Sigmoid colon (tissue), 7 donors: ENCODE data around the gene BAK1. TPM values are rescaled to one million over a fixed set of nuclear protein-coding genes. Genes with fewer than 3 reads are reported as not detected.

Experiments
- DNase-seq: peaks from one replicate; pipeline ENCODE4 v3.0.0-alpha.2; 2019
- H3K27ac ChIP-seq, 4 donors: fragments of 200-600 bp; sonication (generic); one replicate each; pipeline ENCODE4 v1.5.1; 2016 to 2019; ENCODE audit warnings: mild to moderate bottlenecking in 1 of 4
- H3K27me3 ChIP-seq, 3 donors: fragments of 200-600 bp; sonication (generic); one replicate each; pipeline ENCODE4 v1.5.1; 2019; ENCODE audit warnings: mild to moderate bottlenecking in 1 of 3
- H3K36me3 ChIP-seq, 4 donors: fragments of 200-600 bp; sonication (generic); one replicate each; pipeline ENCODE4 v1.5.1; 2016 to 2019
- H3K4me1 ChIP-seq, 4 donors: fragments of 200-600 bp; sonication (generic); one replicate each; pipeline ENCODE4 v1.5.1; 2017 to 2019
- H3K4me3 ChIP-seq, 4 donors: fragments of 200-600 bp; sonication (generic); one replicate each; pipeline ENCODE4 v1.5.1; 2017 to 2019; ENCODE audit warnings: mild to moderate bottlenecking in 2 of 4, moderate library complexity in 1 of 4
- H3K9me3 ChIP-seq, 4 donors: fragments of 200-600 bp in 3 of 4; sonication (generic) in 3 of 4; one replicate each; pipeline versions ENCODE4 v1.5.1 to v1.6.1; 2013 to 2019
- EP300 ChIP-seq, 4 donors: sonication (generic); formaldehyde crosslinking; IDR thresholded peaks; one replicate each; pipeline ENCODE4 v1.6.1; 2017; ENCODE audit warnings: antibody characterized with exemption in 4 of 4
- POLR2A ChIP-seq, 2 donors: fragments of 450-650 bp; IDR thresholded peaks; one replicate each; pipeline ENCODE4 v1.6.1; 2016; ENCODE audit warnings: antibody characterized with exemption in 2 of 2, mild to moderate bottlenecking in 2 of 2, moderate library complexity in 2 of 2
- POLR2AphosphoS5 ChIP-seq, 4 donors: sonication (generic); formaldehyde crosslinking; IDR thresholded peaks; one replicate each; pipeline ENCODE4 v1.6.1; 2017; ENCODE audit warnings: antibody characterized with exemption in 4 of 4
- WGBS, 2 donors: extraction: QIAGEN DNeasy Blood & Tissue Kit; methylation state at CpG; one replicate each; pipeline ENCODE4 v1.1.7; 2013; 5-methylcytosine and 5-hydroxymethylcytosine counted together
- intact Hi-C: fragments of 100-400 bp; cut with DNase I; formaldehyde crosslinking; loops from one replicate; pipeline ENCODE4 v1.15.1; 2023
- polyA plus RNA-seq, 3 donors: library from polyadenylated mRNA; stranded (reverse); fragments of 200-250 nt; gene quantifications; one replicate each; pipeline ENCODE4 v1.2.3, GENCODE V29; 2013
- total RNA-seq, 4 donors: library from RNA; depleted of rRNA; stranded (reverse); fragments of >200 nt; gene quantifications; one replicate each; pipeline ENCODE4 v1.1.0, GENCODE V29; 2016
- TF ChIP-seq, protein P1 (sequence below), 4 experiments: fragments of 450-650 bp in 3 of 4; fragments of 200-600 bp in 1 of 4; IDR thresholded peaks; one replicate each; pipeline ENCODE4 v1.5.1; 2016 to 2019; ENCODE audit warnings: antibody characterized with exemption in 4 of 4, mild to moderate bottlenecking in 3 of 4, moderate library complexity in 2 of 4
- donor health status: healthy with polysubstance abuse.
- donor health status: Bipolar disorder and iron deficiency.
- donor health status: healthy.

Gene BAK1
- total and polyA plus RNA-seq, 7 donors = 8.9 to 160 (median 11.1) TPM

DNA sequence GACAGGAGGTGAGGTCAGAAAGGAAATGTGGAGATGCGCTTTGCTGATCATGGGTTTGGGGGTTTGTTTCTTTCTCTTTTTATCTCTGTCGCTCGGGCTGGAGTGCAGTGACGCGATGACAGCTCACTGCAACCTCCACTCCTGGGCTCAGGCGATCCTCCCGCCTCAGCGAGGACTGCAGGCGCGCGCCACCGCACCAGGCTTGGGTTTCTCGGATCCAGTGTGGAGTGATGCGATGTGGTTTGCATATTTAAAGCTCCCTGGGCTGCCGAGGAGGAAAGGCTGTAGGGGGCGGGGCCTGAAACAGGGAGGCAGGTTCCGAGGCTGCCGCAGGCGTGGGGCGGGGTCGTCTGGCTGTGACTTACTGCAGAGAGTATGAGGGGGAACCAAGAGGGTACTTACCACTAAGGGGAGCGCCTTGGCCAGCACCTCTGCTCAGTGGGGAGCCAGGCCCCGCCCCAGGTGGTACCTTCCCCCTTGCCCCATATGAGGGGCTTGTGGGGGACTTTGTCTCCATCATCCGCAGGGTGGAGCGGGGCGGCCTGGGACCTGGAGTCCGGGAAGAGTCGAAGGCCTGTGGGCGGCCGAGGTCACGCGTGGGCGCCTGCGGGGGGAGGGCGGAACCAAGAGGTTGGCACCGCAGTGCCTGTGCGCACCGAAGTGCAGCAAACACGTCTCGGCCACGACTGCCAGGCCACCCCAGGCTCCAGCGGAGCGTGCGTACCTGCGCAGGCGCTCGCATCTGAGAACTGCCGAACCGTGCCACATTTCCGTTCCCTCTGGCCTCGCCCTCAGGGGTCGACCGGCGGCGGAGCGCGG, 12.7 kb upstream of the BAK1 start:
- intact Hi-C loops = no loop called here
- Histone ChIP-seq H3K9me3 (no peaks in the 10 kb centered on the region), H3K36me3 (no peaks in the 10 kb centered on the region), H3K27ac (no peak overlapping the region), H3K27me3 (peaks cover 6 to 18% (median 8%) of the 10 kb centered on the region in 3 donors), H3K4me3 (no peak overlapping the region), H3K4me1 (peaks cover 0 to 15% (median 10%) of the 10 kb centered on the region in 4 donors)
- TF ChIP-seq POLR2AphosphoS5 (IDR thresholded peaks at IDR 0.05) (no peak), POLR2A (IDR thresholded peaks at IDR 0.05) (no peak), EP300 (IDR thresholded peaks at IDR 0.05) (no peak)
- TF ChIP-seq, protein P1, sequence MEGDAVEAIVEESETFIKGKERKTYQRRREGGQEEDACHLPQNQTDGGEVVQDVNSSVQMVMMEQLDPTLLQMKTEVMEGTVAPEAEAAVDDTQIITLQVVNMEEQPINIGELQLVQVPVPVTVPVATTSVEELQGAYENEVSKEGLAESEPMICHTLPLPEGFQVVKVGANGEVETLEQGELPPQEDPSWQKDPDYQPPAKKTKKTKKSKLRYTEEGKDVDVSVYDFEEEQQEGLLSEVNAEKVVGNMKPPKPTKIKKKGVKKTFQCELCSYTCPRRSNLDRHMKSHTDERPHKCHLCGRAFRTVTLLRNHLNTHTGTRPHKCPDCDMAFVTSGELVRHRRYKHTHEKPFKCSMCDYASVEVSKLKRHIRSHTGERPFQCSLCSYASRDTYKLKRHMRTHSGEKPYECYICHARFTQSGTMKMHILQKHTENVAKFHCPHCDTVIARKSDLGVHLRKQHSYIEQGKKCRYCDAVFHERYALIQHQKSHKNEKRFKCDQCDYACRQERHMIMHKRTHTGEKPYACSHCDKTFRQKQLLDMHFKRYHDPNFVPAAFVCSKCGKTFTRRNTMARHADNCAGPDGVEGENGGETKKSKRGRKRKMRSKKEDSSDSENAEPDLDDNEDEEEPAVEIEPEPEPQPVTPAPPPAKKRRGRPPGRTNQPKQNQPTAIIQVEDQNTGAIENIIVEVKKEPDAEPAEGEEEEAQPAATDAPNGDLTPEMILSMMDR (IDR thresholded peaks at IDR 0.05) = no peak
- WGBS, 2 donors = 27 to 32% methylated on average over 57 of the region's 57 CpGs
- DNase-seq = no peak

DNA sequence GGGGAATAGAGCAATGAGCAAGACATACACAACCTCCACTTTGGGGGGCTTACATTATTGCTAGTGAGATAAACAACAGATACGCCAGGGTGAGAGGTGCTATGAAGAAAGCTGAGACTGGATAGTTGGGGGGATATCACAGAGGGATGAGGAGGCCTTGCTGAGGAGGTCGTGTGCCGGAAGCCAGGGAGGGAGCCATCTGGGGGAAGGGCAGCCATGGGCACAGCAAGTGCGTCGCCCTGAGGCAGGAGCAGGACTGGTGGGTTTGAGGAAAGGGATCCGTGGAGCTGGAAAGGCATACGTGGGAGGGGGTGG, 12.2 kb upstream of the BAK1 start:
- H3K4me1 ChIP-seq = peaks cover 0 to 15% (median 10%) of the 10 kb centered on the region in 4 donors
- no peaks in the 10 kb centered on the region for H3K36me3 ChIP-seq
- H3K4me3 ChIP-seq = no peak overlapping the region
- H3K27me3 ChIP-seq = peaks cover 6 to 18% (median 8%) of the 10 kb centered on the region in 3 donors
- H3K9me3 ChIP-seq = no peaks in the 10 kb centered on the region
- no peak for DNase-seq
- intact Hi-C loops = no loop called here
- 75 to 80% methylated on average over 7 of the region's 7 CpGs for WGBS, 2 donors
- TF ChIP-seq POLR2A (IDR thresholded peaks at IDR 0.05) = no peak
- no peak overlapping the region for H3K27ac ChIP-seq

DNA sequence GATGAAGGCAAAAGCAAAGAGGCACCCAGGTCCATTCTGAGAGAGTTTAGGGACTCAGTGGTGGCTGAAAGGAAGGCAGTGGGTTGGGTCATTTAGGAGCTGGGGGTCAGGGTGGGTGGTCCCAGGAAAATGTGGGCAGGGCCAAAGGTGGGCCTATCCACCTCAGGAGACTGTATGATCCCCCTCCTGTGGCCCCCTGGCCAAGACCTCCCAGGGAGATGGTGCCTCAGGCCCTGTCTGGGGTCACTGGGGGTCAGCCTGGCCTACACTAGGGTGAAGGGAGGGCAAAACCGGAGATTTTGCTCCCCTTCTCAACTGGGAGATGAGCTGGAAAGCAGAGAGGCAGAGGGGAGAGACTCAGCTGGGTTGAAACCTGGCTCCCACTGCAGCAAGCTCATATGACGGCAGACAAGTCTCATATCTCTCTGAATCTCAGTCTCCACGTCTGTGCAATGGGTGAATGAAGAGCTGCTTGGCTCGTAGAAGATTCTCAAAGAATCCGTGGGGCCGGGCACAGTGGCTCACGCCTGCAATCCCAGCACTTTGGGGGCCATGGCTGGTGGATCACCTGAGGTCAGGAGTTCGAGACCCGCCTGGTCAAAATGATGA, 11.5 kb upstream of the BAK1 start:
- Histone ChIP-seq H3K36me3 (no peaks in the 10 kb centered on the region), H3K4me1 (peaks cover 0 to 15% (median 10%) of the 10 kb centered on the region in 4 donors), H3K4me3 (no peak overlapping the region), H3K27ac (peak overlapping the region in 1 of 4 donors; percentile 59), H3K9me3 (no peaks in the 10 kb centered on the region), H3K27me3 (peaks cover 6 to 18% (median 8%) of the 10 kb centered on the region in 3 donors)
- intact Hi-C loops = no loop called here
- 94 to 97% methylated on average over 9 of the region's 9 CpGs for WGBS, 2 donors
- TF ChIP-seq POLR2A (IDR thresholded peaks at IDR 0.05) = no peak
- no peak for TF ChIP-seq POLR2AphosphoS5 (IDR thresholded peaks at IDR 0.05)
- TF ChIP-seq EP300 (IDR thresholded peaks at IDR 0.05) = no peak
- DNase-seq = no peak

DNA sequence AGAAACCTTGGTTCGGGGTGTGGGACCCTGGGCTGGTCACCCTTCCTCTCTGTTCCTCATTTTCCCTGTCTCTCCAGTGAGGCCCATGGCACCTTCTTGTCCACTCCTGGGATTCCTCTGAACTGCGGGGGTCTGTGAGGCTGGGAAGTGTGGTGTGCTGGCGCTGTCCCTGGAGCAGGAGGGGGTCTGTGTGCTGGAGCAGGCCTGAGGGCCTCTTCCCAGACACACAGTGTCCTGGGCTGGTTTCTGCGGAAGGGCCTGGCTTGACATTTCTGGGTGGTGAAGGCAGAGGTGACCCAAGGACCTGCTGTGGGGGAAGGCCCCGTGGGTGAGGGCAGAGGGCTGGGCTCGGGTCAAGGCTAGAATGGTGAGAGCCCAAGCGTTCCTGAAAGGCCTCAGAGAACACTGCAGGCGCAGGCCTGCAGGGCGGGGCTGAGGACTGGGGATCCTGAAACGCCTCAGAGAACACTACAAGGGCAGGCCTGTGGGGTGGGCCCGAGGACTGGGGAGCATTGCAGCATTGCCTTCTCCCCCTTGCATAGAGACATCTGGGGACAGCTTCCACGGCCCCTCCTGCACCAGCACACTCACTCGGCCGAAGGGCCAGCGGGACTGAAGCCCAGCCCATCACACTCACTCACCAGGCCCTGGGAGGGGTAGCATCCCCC, 10.6 kb upstream of the BAK1 start:
- Histone ChIP-seq H3K4me3 (no peak overlapping the region), H3K27ac (peak overlapping the region; percentile 34 to 64 (median 52)), H3K4me1 (peaks cover 0 to 17% (median 11%) of the 10 kb centered on the region in 4 donors), H3K27me3 (peaks cover 6 to 18% (median 8%) of the 10 kb centered on the region in 3 donors), H3K9me3 (no peaks in the 10 kb centered on the region), H3K36me3 (no peaks in the 10 kb centered on the region)
- TF ChIP-seq POLR2A (IDR thresholded peaks at IDR 0.05) (no peak), EP300 (IDR thresholded peaks at IDR 0.05) (no peak)
- intact Hi-C loops = no loop called here
- no peak for DNase-seq
- WGBS, 2 donors = 18 to 58% methylated on average over 15 of the region's 15 CpGs

DNA sequence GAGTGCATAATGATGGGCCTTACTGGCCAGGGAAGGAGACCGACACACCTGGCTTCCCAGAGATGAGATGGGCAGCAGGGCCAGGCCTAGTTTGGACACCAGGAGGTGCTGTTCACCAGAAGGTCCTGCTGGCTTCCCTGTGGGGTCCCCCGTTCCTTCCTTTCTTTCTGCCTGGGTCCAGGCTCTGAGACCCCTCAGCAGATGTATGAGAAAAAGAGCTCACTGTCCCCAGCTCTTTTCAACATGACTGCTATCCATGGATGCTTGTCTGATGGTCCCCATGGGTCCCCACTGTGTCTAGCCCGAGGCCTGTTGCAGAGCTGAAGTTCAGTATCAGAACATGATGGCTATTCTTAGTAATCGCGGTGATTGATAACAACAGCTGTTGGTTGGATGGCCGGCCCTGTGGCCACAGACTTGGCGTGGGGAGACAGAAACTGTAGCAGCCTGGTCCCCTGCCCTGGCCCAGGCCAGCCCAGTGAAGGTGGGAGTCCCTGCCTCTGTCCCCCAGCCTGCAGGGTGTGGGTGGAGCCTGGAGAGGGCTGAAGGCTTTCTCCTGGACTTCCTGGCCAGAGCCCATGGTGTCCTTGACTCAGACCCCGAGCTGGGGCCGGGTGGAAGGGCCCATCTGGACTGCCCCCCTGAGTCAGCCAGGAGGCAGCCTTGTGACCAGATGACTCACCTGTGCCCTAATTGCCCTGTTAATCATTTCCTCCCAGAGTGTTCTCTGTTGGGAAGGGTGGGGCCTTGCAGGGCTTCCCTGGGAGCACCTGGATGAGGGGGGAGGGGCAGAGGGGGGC, 9.9 kb upstream of the BAK1 start:
- H3K27ac ChIP-seq = peak overlapping the region; percentile 34 to 64 (median 52)
- intact Hi-C loops = loop anchor here (5.0 to 10.0 kb wide), 2 partner anchors 172 to 565 kb away; no protein-coding TSS in a partner anchor
- peaks cover 6 to 18% (median 8%) of the 10 kb centered on the region in 3 donors for H3K27me3 ChIP-seq
- WGBS, 2 donors = 7 to 39% methylated on average over 9 of the region's 9 CpGs
- peak; percentile 77 for DNase-seq
- H3K36me3 ChIP-seq = no peaks in the 10 kb centered on the region
- no peak overlapping the region for H3K4me3 ChIP-seq
- no peaks in the 10 kb centered on the region for H3K9me3 ChIP-seq
- H3K4me1 ChIP-seq = peaks cover 0 to 18% (median 13%) of the 10 kb centered on the region in 4 donors
- TF ChIP-seq POLR2AphosphoS5 (IDR thresholded peaks at IDR 0.05) (peak in 2 of 4 donors; percentile 17 to 43), EP300 (IDR thresholded peaks at IDR 0.05) (no peak)
- TF ChIP-seq, protein P1 (IDR thresholded peaks at IDR 0.05) = peak in 3 of 4 experiments; percentile 43 to 80 (median 44)
